Body of pancreas (tissue), 4 donors: ENCODE data around the gene PCSK5.

Source experiments
- CTCF ChIP-seq, 7 experiments: fragments of 450-650 bp in 4 of 7; fragments of 200-600 bp in 3 of 7; sonication (generic) in 3 of 7; IDR thresholded peaks; one replicate each; pipeline ENCODE4 v1.5.1; 2016 to 2019; ENCODE audit warnings: antibody characterized with exemption in 7 of 7
- POLR2A ChIP-seq, 3 donors: fragments of 450-650 bp; IDR thresholded peaks; one replicate each; pipeline ENCODE4 v1.6.1; 2016; ENCODE audit warnings: antibody characterized with exemption in 3 of 3, mild to moderate bottlenecking in 2 of 3

GRCh38 chr9:75889977-75890471 is 449 bp upstream of the PCSK5 start:
- TF ChIP-seq CTCF (IDR thresholded peaks at IDR 0.05) (no peak), POLR2A (IDR thresholded peaks at IDR 0.05) (no peak)
